Stomach (tissue), 9 donors: ENCODE measurements around the gene VAV3. TPM values are rescaled to one million over a fixed set of nuclear protein-coding genes. Genes with fewer than 3 reads are reported as not detected.

ENCODE experiments used
- DNase-seq, 2 donors: peaks; one replicate each; pipeline versions ENCODE4 v3.0.0 to v3.0.0-alpha.2; 2013 to 2019
- H3K27ac ChIP-seq, 5 donors: fragments of 200-600 bp in 4 of 5; sonication (generic) in 4 of 5; one replicate each; pipeline ENCODE4 v1.5.1; 2013 to 2019; ENCODE audit warnings: mild to moderate bottlenecking in 1 of 5, moderate library complexity in 1 of 5
- H3K27me3 ChIP-seq, 3 donors: fragments of 200-600 bp; sonication (generic); one replicate each; pipeline ENCODE4 v1.5.1; 2017 to 2019; ENCODE audit warnings: mixed run types in 1 of 3
- H3K36me3 ChIP-seq, 4 donors: fragments of 200-600 bp; sonication (generic); 1 replicate in 3 of 4; 2 replicates in 1 of 4; pipeline ENCODE4 v1.5.1; 2016 to 2019
- H3K4me1 ChIP-seq, 4 donors: fragments of 200-600 bp; sonication (generic); one replicate each; pipeline ENCODE4 v1.5.1; 2016 to 2019
- H3K4me3 ChIP-seq, 4 donors: fragments of 200-600 bp; sonication (generic) in 3 of 4; one replicate each; pipeline ENCODE4 v1.5.1; 2016 to 2019; ENCODE audit warnings: mild to moderate bottlenecking in 1 of 4
- H3K9me3 ChIP-seq, 4 donors: fragments of 200-600 bp; sonication (generic); one replicate each; pipeline ENCODE4 v1.5.1; 2016 to 2019
- CTCF ChIP-seq, 7 experiments: fragments of 450-650 bp in 4 of 7; fragments of 200-600 bp in 3 of 7; sonication (generic) in 3 of 7; IDR thresholded peaks; one replicate each; pipeline ENCODE4 v1.5.1; 2016 to 2019; ENCODE audit warnings: antibody characterized with exemption in 7 of 7, control low read depth in 2 of 7, mild to moderate bottlenecking in 1 of 7
- EP300 ChIP-seq: sonication (generic); formaldehyde crosslinking; IDR thresholded peaks from one replicate; pipeline ENCODE4 v1.6.1; 2017; ENCODE audit warnings: antibody characterized with exemption
- POLR2A ChIP-seq, 4 donors: fragments of 450-650 bp; IDR thresholded peaks; one replicate each; pipeline ENCODE4 v1.6.1; 2016; ENCODE audit warnings: antibody characterized with exemption in 4 of 4, control low read depth in 2 of 4, mild to moderate bottlenecking in 1 of 4, moderate library complexity in 1 of 4
- POLR2AphosphoS5 ChIP-seq, 3 donors: sonication (generic); formaldehyde crosslinking; IDR thresholded peaks; one replicate each; pipeline ENCODE4 v1.6.1; 2016; ENCODE audit warnings: antibody characterized with exemption in 3 of 3
- WGBS, 5 donors: extraction: QIAGEN DNeasy Blood & Tissue Kit in 3 of 5; methylation state at CpG; one replicate each; pipeline versions ENCODE4 v1.1.5 to v1.1.7; 2013 to 2018; 5-methylcytosine and 5-hydroxymethylcytosine counted together
- intact Hi-C: fragments of 100-400 bp; cut with DNase I; formaldehyde crosslinking; loops from one replicate; pipeline ENCODE4 v1.15.1; 2023; ENCODE audit warnings: low total_unique reads
- polyA plus RNA-seq, 3 donors: library from polyadenylated mRNA; stranded (reverse); fragments of 200-250 nt; gene quantifications; one replicate each; pipeline ENCODE4 v1.2.3, GENCODE V29; 2013
- total RNA-seq, 5 donors: library from RNA; depleted of rRNA; stranded (reverse); fragments of >200 nt; gene quantifications; one replicate each; pipeline versions ENCODE4 v1.1.0 to v1.2.3, GENCODE V29; 2014 to 2016
- donor health status: healthy with polysubstance abuse.
- donor health status: Bipolar disorder and iron deficiency.
- donor health status: healthy.

The VAV3 gene
- total and polyA plus RNA-seq, 8 donors, result 5.7 to 29.3 (median 6.9) TPM

- TF ChIP-seq CTCF (IDR thresholded peaks at IDR 0.05), result no peak
- TF ChIP-seq EP300, result no peak
- Histone ChIP-seq H3K4me3 (no peak overlapping the region), H3K9me3 (peaks cover 0 to 10% (median 7%) of the 10 kb centered on the region in 4 donors), H3K27ac (no peak overlapping the region), H3K27me3 (no peaks in the 10 kb centered on the region), H3K4me1 (no peaks in the 10 kb centered on the region), H3K36me3 (no peaks in the 10 kb centered on the region)
- 50 to 92% (median 59%) methylated on average over 1 of the region's 1 CpG for WGBS, 5 donors
- intact Hi-C loops, result no loop called here
- DNase-seq, result no peak
These were observed 355.2 kb downstream of the VAV3 start for GRCh38 chr1:107609808-107610207.

GRCh38 chr1:107604825-107605224 lies 360.2 kb downstream of the VAV3 start:
- Histone ChIP-seq H3K4me1 (no peaks in the 10 kb centered on the region), H3K4me3 (no peak overlapping the region), H3K9me3 (no peaks in the 10 kb centered on the region), H3K27me3 (no peaks in the 10 kb centered on the region), H3K36me3 (no peaks in the 10 kb centered on the region), H3K27ac (no peak overlapping the region)
- intact Hi-C loops, result no loop called here
- TF ChIP-seq CTCF (IDR thresholded peaks at IDR 0.05), result no peak
- TF ChIP-seq POLR2A (IDR thresholded peaks at IDR 0.05), result no peak
- TF ChIP-seq EP300, result no peak
- no peak for TF ChIP-seq POLR2AphosphoS5 (IDR thresholded peaks at IDR 0.05)
- DNase-seq, result no peak

- TF ChIP-seq CTCF (IDR thresholded peaks at IDR 0.05) (no peak), EP300 (no peak), POLR2A (IDR thresholded peaks at IDR 0.05) (no peak), POLR2AphosphoS5 (IDR thresholded peaks at IDR 0.05) (no peak)
- no peaks in the 10 kb centered on the region for H3K27me3 ChIP-seq
- no peak overlapping the region for H3K4me3 ChIP-seq
- H3K36me3 ChIP-seq, result no peaks in the 10 kb centered on the region
- H3K9me3 ChIP-seq, result no peaks in the 10 kb centered on the region
- no peak overlapping the region for H3K27ac ChIP-seq
- no peaks in the 10 kb centered on the region for H3K4me1 ChIP-seq
- 49 to 71% (median 69%) methylated on average over 3 of the region's 3 CpGs for WGBS, 5 donors
- DNase-seq, result no peak
- intact Hi-C loops, result no loop called here
These were observed 364.3 kb downstream of the VAV3 start for GRCh38 chr1:107600607-107601160.

GRCh38 chr1:107599220-107599619 lies 365.8 kb downstream of the VAV3 start:
- no peaks in the 10 kb centered on the region for H3K9me3 ChIP-seq
- no peaks in the 10 kb centered on the region for H3K27me3 ChIP-seq
- no peaks in the 10 kb centered on the region for H3K36me3 ChIP-seq
- no peak overlapping the region for H3K4me3 ChIP-seq
- no peak for DNase-seq
- peaks cover 0 to 6% (median 2%) of the 10 kb centered on the region in 4 donors for H3K4me1 ChIP-seq
- TF ChIP-seq EP300 (no peak), CTCF (IDR thresholded peaks at IDR 0.05) (no peak), POLR2AphosphoS5 (IDR thresholded peaks at IDR 0.05) (no peak), POLR2A (IDR thresholded peaks at IDR 0.05) (no peak)
- WGBS, 5 donors, result 62 to 75% (median 68%) methylated on average over 3 of the region's 3 CpGs
- intact Hi-C loops, result no loop called here
- no peak overlapping the region for H3K27ac ChIP-seq
